HG02610 (cell line): Measurements from ENCODE around the gene PPP2R2C.

Experiments
- ATAC-seq: cut with Tn5 transposase; IDR thresholded peaks from one replicate; pipeline ENCODE4 v1.9.1; 2021; ENCODE audit warnings: mild to moderate bottlenecking, moderate library complexity; ENCODE audit not compliant: unreplicated experiment

The PPP2R2C gene

GRCh38 chr4:6277139-6277802 lies 195.1 kb downstream of the PPP2R2C start:
- ATAC-seq, result no peak

- no peak for ATAC-seq
Observed at GRCh38 chr4:6275898-6276806, 196.3 kb downstream of the PPP2R2C start.

- ATAC-seq, result no peak
Observed at GRCh38 chr4:6275351-6275750, 197.1 kb downstream of the PPP2R2C start.

DNA sequence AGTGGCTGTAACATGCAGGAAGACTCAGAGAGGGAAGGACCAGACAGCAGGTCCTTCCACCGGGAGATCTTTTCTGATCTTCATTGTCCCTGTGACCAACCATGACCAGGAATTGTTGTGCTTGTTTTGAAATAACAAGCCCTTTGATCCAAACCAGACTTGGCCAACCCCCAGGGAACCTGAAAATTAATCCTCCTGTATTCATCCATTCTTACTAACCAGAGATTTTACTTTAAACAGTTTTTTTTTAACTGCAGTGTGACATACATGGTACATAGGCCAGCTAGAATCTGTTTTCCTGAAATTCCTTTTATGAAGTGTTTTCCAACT lies 198.8 kb downstream of the PPP2R2C start:
- no peak for ATAC-seq

DNA sequence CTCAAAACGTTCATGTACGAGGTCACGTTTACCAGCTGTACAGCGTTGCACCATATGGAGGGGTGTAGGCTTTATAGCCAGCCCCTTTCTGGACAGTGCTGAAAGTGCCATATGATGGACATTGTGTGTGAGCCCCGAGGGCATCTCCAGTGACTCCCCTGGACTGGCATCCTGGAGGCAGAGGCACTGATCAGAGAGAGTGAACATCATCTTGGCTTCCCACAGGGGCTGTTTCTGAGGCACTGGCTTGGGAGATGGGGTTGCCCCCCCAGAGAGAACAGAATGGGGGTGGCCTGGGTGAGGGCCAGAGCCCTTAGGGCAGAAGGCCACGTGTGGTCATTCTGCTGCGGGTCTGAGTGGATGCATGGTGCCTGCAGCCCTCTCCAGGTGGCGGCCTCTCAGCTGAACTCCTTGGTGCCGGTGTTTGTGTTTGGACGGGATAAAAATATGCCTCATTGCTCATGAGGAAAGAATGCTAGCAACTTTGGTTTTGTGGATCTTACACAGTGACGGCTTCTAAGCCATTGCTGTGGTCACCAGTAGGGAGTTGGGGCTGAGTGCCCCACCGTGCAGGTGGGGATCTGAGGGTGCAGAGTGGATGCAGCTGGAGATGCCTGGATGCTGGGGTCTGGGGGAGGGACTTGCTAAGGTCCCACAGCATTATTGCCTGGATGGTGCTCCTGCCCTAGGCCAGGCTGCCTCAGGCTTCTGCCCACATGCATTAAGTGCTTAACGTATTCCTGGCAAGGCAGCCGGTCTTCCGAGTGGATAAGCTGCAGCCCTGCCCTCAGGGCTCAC lies 199.4 kb downstream of the PPP2R2C start:
- no peak for ATAC-seq

DNA sequence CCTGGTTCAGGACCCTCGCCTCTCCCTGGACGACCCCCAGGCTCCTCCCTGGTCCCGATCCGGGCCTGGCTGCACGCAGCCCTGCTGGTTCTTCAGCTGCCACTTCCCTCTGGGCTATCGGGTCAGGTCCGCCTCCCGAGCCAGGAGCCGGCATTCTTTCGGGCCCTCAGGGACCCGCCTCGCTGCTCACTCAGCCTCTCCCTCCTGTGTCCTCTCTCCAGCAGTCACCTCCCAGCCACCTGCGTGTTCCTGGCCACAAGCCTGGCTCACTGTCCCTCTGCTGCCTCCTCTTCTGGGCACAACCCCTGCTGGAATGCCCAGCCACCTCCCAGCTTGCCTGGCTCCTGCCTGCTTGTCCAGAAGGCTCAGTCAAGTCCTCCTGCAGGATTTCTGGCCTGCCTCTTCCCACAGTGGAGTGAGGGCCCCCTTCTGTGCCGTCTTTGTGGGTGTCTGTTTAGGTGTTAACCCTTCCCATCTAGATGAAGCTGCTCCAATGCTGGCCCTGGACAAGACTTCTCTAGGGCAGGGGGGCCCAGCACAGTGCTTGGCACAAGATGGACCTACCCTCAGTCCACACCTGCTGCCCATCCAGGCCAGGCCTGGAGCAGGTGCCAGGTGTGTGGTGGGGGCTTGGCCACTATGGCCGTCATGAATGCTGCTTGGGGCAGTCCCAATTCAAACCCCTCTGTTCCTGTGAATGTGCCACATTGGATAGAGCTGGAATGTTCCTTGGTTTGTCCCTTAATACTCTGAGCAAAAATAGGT lies 200.5 kb downstream of the PPP2R2C start:
- no peak for ATAC-seq

DNA sequence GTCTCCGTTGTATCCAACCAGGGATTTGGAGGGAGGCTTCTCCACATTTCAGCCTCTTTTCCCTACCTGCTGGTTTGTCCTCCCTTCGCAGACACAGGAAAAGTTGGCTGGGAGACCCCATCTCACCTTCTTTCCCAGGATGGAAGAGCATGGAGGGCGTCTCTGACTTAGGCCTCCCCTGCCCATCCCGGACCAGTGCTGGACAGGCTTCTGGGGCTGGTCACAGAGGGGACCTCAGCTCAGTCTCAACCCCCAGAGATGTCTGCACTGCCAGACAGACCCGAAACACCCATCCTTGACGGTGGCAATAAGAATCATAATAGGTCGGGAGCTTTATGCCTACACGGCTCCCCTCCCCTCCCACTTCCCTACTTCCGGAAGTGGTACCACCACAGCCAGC lies 201.2 kb downstream of the PPP2R2C start:
- ATAC-seq, result no peak

- no peak for ATAC-seq
Observed at GRCh38 chr4:6270636-6271121, 201.7 kb downstream of the PPP2R2C start.
